Hepatocyte (in vitro differentiated cells): ENCODE data around the gene KCNK1. TPM values are rescaled to one million over a fixed set of nuclear protein-coding genes. Genes with fewer than 3 reads are reported as not detected.

Experiments used
- DNase-seq: peaks from one replicate; pipeline ENCODE4 v3.0.0-alpha.2; 2016; ENCODE audit warnings: low spot score
- H2AFZ ChIP-seq: fragments of 200-600 bp; sonication (generic); 2 replicates; pipeline ENCODE4 v1.6.0; 2016; ENCODE audit warnings: antibody characterized with exemption, mild to moderate bottlenecking
- H3K27ac ChIP-seq: fragments of 200-600 bp; sonication (generic); 2 replicates; pipeline ENCODE4 v1.5.1; 2016; ENCODE audit warnings: mild to moderate bottlenecking
- H3K27me3 ChIP-seq: fragments of 200-600 bp; sonication (generic); 2 replicates; pipeline ENCODE4 v1.6.1; 2016
- H3K36me3 ChIP-seq: fragments of 200-600 bp; sonication (generic); replicated peaks from 2 replicates; pipeline ENCODE4 v1.5.1; 2016; ENCODE audit warnings: low read depth; ENCODE audit not compliant: insufficient read depth
- H3K4me1 ChIP-seq: fragments of 200-600 bp; sonication (generic); 2 replicates; pipeline ENCODE4 v1.5.1; 2016; ENCODE audit warnings: mild to moderate bottlenecking, moderate library complexity; ENCODE audit not compliant: insufficient read depth
- H3K4me2 ChIP-seq: fragments of 200-600 bp; sonication (generic); 2 replicates; pipeline ENCODE4 v1.6.0; 2016
- H3K4me3 ChIP-seq: fragments of 200-600 bp; sonication (generic); 2 replicates; pipeline ENCODE4 v1.5.1; 2016; ENCODE audit warnings: mild to moderate bottlenecking
- H3K79me2 ChIP-seq: fragments of 200-600 bp; sonication (generic); 2 replicates; pipeline ENCODE4 v1.6.0; 2017; ENCODE audit warnings: mild to moderate bottlenecking
- H3K9me2 ChIP-seq: fragments of 200-600 bp; sonication (generic); replicated peaks from 2 replicates; pipeline ENCODE4 v1.6.0; 2017; ENCODE audit warnings: mild to moderate bottlenecking; ENCODE audit not compliant: insufficient read depth
- H3K9me3 ChIP-seq: fragments of 200-600 bp; sonication (generic); 2 replicates; pipeline ENCODE4 v1.5.1; 2016; ENCODE audit warnings: low read depth, mild to moderate bottlenecking
- H4K20me1 ChIP-seq: fragments of 200-600 bp; sonication (generic); 2 replicates; pipeline ENCODE4 v1.6.0; 2016; ENCODE audit warnings: mild to moderate bottlenecking; ENCODE audit not compliant: insufficient read depth, poor library complexity, severe bottlenecking
- CTCF ChIP-seq: fragments of 200-600 bp; sonication (generic); IDR thresholded peaks from 2 replicates; pipeline ENCODE4 v1.5.1; 2016; ENCODE audit warnings: antibody characterized with exemption, mild to moderate bottlenecking; ENCODE audit not compliant: poor library complexity
- EZH2 ChIP-seq: fragments of 200-600 bp; sonication (generic); IDR thresholded peaks from 2 replicates; pipeline ENCODE4 v1.6.1; 2016; ENCODE audit warnings: antibody characterized with exemption, mild to moderate bottlenecking, borderline replicate concordance
- EZH2phosphoT487 ChIP-seq: fragments of 200-600 bp; sonication (generic); IDR thresholded peaks from one replicate; pipeline ENCODE4 v1.6.1; 2018; ENCODE audit warnings: antibody characterized with exemption, mild to moderate bottlenecking, low read depth, moderate library complexity; ENCODE audit not compliant: unreplicated experiment, severe bottlenecking
- WGBS: methylation state at CpG from one replicate; pipeline ENCODE4 v1.1.6; 2016; ENCODE audit warnings: low lambda C conversion rate; ENCODE audit errors: missing lambda C conversion rate; 5-methylcytosine and 5-hydroxymethylcytosine counted together
- polyA plus RNA-seq: library from polyadenylated mRNA; unstranded; fragments of >200 nt; fragmentation: Nextera tagmentation; extraction: Ambion mirVana; gene quantifications from 2 replicates; pipeline ENCODE4 v1.2.1, GENCODE V29; 2016
- total RNA-seq: library from RNA; depleted of rRNA; stranded (reverse); fragments of >200 nt; gene quantifications from 2 replicates; pipeline ENCODE4 v1.2.3, GENCODE V29; 2014

KCNK1 gene
- total and polyA plus RNA-seq, 2 experiments from 2014 or later, result 21.4 to 25.9 TPM

- DNase-seq, result no peak
- no peaks in the 10 kb centered on the region for H3K27me3 ChIP-seq
- WGBS, result 87% methylated on average over 3 of the region's 3 CpGs
Measured at GRCh38 chr1:233689748-233690254, 75.9 kb downstream of the KCNK1 start.

GRCh38 chr1:233695901-233696300 is 82.0 kb downstream of the KCNK1 start:
- Histone ChIP-seq H3K4me2 (no peak overlapping the region), H3K9me3 (no peaks in the 10 kb centered on the region)

More at GRCh38 chr1:233689748-233690254, 75.9 kb downstream of the KCNK1 start:
- Histone ChIP-seq H3K9me3 (no peaks in the 10 kb centered on the region), H3K36me3 (no peaks in the 10 kb centered on the region), H3K27ac (no peak overlapping the region), H2AFZ (no peak overlapping the region), H3K79me2 (no peaks in the 10 kb centered on the region), H3K9me2 (no peaks in the 10 kb centered on the region), H3K4me2 (no peak overlapping the region), H3K4me1 (peaks cover 3% of the 10 kb centered on the region), H4K20me1 (no peaks in the 10 kb centered on the region), H3K4me3 (no peak overlapping the region)
- TF ChIP-seq EZH2 (no peak), EZH2phosphoT487 (no peak), CTCF (no peak)

GRCh38 chr1:233700338-233700737 is 86.4 kb downstream of the KCNK1 start:
- no peak for DNase-seq
- WGBS, result 75% methylated on average over 2 of the region's 2 CpGs
- TF ChIP-seq CTCF (no peak), EZH2phosphoT487 (no peak), EZH2 (no peak)

More at GRCh38 chr1:233695901-233696300, 82.0 kb downstream of the KCNK1 start:
- no peaks in the 10 kb centered on the region for H3K79me2 ChIP-seq
- no peaks in the 10 kb centered on the region for H3K36me3 ChIP-seq
- TF ChIP-seq CTCF (no peak), EZH2 (no peak), EZH2phosphoT487 (no peak)
- H3K9me2 ChIP-seq, result no peaks in the 10 kb centered on the region
- H2AFZ ChIP-seq, result no peak overlapping the region
- H3K4me3 ChIP-seq, result no peak overlapping the region
- no peaks in the 10 kb centered on the region for H3K27me3 ChIP-seq
- no peak for DNase-seq
- no peak overlapping the region for H3K27ac ChIP-seq
- no peaks in the 10 kb centered on the region for H4K20me1 ChIP-seq
- H3K4me1 ChIP-seq, result peaks cover 3% of the 10 kb centered on the region

More at GRCh38 chr1:233700338-233700737, 86.4 kb downstream of the KCNK1 start:
- H3K36me3 ChIP-seq, result no peaks in the 10 kb centered on the region
- no peak overlapping the region for H2AFZ ChIP-seq
- H3K27ac ChIP-seq, result no peak overlapping the region
- no peaks in the 10 kb centered on the region for H3K27me3 ChIP-seq
- H4K20me1 ChIP-seq, result no peaks in the 10 kb centered on the region
- no peaks in the 10 kb centered on the region for H3K79me2 ChIP-seq
- peaks cover 16% of the 10 kb centered on the region for H3K4me1 ChIP-seq
- no peak overlapping the region for H3K4me3 ChIP-seq
- no peaks in the 10 kb centered on the region for H3K9me3 ChIP-seq
- H3K9me2 ChIP-seq, result no peaks in the 10 kb centered on the region
- no peak overlapping the region for H3K4me2 ChIP-seq
